GM12873 (cell line): Measurements from ENCODE around the gene APLNR.

Experiments
- CTCF ChIP-seq: IDR thresholded peaks from 2 replicates; pipeline ENCODE4 v1.5.1; 2012; ENCODE audit warnings: low read depth, mild to moderate bottlenecking, moderate library complexity, low read length, control low read depth; ENCODE audit not compliant: insufficient read depth; ENCODE audit errors: missing control alignments

APLNR gene

GRCh38 chr11:57249384-57250319, 12.6 kb upstream of the APLNR start:
- TF ChIP-seq CTCF, result peak; percentile 90

GRCh38 chr11:57248780-57249383, 11.8 kb upstream of the APLNR start:
- TF ChIP-seq CTCF, result peak; percentile 73

GRCh38 chr11:57244911-57245310, 7.9 kb upstream of the APLNR start:
- no peak for TF ChIP-seq CTCF

GRCh38 chr11:57241353-57241972, 4.4 kb upstream of the APLNR start:
- no peak for TF ChIP-seq CTCF

- no peak for TF ChIP-seq CTCF
Observed at GRCh38 chr11:57240757-57241156, 3.7 kb upstream of the APLNR start.

- TF ChIP-seq CTCF, result no peak
Observed at GRCh38 chr11:57240007-57240406, 3.0 kb upstream of the APLNR start.

GRCh38 chr11:57239348-57239747, 2.3 kb upstream of the APLNR start:
- no peak for TF ChIP-seq CTCF
